Parathyroid adenoma (tissue), 2 donors: ENCODE results near the gene TBC1D16.
"Not testable (repeated sequence)": the region's sequence is repeated elsewhere in the genome, so short reads cannot be mapped to it uniquely, and the experiment has no call there.

Experiments used
- H2AFZ ChIP-seq: fragments of 300-600 bp; sonication (generic); one replicate; pipeline ENCODE4 v1.7.0; 2017; ENCODE audit warnings: antibody characterized with exemption, mild to moderate bottlenecking
- H3K27ac ChIP-seq: fragments of 300-600 bp; sonication (generic); one replicate; pipeline ENCODE4 v1.7.0; 2017
- H3K27me3 ChIP-seq: fragments of 300-600 bp; sonication (generic); one replicate; pipeline ENCODE4 v1.7.0; 2017; ENCODE audit warnings: low read length; ENCODE audit not compliant: control insufficient read depth, insufficient read depth
- H3K36me3 ChIP-seq: fragments of 300-600 bp; sonication (generic); one replicate; pipeline ENCODE4 v1.7.0; 2017; ENCODE audit warnings: low read length; ENCODE audit not compliant: control insufficient read depth, insufficient read depth
- H3K4me1 ChIP-seq: fragments of 300-600 bp; sonication (generic); one replicate; pipeline ENCODE4 v1.7.0; 2017; ENCODE audit warnings: control low read depth
- H3K4me2 ChIP-seq: fragments of 300-600 bp; sonication (generic); one replicate; pipeline ENCODE4 v1.7.0; 2017; ENCODE audit warnings: low read length
- H3K4me3 ChIP-seq: fragments of 300-600 bp; sonication (generic); one replicate; pipeline ENCODE4 v1.7.0; 2017; ENCODE audit warnings: low read depth, low read length
- H3K79me2 ChIP-seq: fragments of 300-600 bp; sonication (generic); one replicate; pipeline ENCODE4 v1.7.0; 2017; ENCODE audit warnings: control low read depth
- H3K9ac ChIP-seq: fragments of 300-600 bp; sonication (generic); one replicate; pipeline ENCODE4 v1.7.0; 2017; ENCODE audit warnings: mild to moderate bottlenecking
- H3K9me3 ChIP-seq: fragments of 300-600 bp; sonication (generic); one replicate; pipeline ENCODE4 v1.7.0; 2017; ENCODE audit warnings: low read length; ENCODE audit not compliant: control insufficient read depth
- TF ChIP-seq, protein P1 (sequence below): fragments of 300-600 bp; sonication (generic); IDR thresholded peaks from one replicate; pipeline ENCODE4 v1.7.0; 2017; ENCODE audit warnings: antibody characterized with exemption, mild to moderate bottlenecking
- donor health status: primary hyperparathyroidism.

Gene TBC1D16

DNA sequence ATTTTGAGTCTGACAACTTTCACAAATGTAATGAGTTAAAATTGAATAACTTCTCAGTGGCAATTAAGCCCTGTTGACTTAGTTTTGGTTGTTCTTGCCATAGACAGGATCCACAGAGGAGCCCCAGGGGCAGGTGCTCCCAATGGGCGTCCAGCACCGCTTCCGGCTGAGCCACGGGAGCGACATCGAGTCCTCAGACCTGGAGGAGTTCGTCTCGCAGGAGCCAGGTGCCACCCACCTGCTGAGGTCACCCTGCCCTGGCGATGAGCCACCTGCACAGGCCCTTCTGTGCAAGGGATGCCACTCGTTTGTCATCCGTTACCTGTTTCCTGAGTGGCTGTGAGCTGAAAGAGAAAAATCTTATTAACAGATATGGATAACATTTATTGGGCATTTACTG lies 11.5 kb upstream of the TBC1D16 start:
- no peaks in the 10 kb centered on the region for H3K4me1 ChIP-seq
- no peaks in the 10 kb centered on the region for H3K27me3 ChIP-seq
- H3K4me3 ChIP-seq, result no peak overlapping the region
- H2AFZ ChIP-seq, result no peak overlapping the region
- no peaks in the 10 kb centered on the region for H3K9me3 ChIP-seq
- no peak overlapping the region for H3K9ac ChIP-seq
- no peak overlapping the region for H3K27ac ChIP-seq
- no peaks in the 10 kb centered on the region for H3K79me2 ChIP-seq
- H3K4me2 ChIP-seq, result no peak overlapping the region
- H3K36me3 ChIP-seq, result no peaks in the 10 kb centered on the region
- TF ChIP-seq, protein P1, sequence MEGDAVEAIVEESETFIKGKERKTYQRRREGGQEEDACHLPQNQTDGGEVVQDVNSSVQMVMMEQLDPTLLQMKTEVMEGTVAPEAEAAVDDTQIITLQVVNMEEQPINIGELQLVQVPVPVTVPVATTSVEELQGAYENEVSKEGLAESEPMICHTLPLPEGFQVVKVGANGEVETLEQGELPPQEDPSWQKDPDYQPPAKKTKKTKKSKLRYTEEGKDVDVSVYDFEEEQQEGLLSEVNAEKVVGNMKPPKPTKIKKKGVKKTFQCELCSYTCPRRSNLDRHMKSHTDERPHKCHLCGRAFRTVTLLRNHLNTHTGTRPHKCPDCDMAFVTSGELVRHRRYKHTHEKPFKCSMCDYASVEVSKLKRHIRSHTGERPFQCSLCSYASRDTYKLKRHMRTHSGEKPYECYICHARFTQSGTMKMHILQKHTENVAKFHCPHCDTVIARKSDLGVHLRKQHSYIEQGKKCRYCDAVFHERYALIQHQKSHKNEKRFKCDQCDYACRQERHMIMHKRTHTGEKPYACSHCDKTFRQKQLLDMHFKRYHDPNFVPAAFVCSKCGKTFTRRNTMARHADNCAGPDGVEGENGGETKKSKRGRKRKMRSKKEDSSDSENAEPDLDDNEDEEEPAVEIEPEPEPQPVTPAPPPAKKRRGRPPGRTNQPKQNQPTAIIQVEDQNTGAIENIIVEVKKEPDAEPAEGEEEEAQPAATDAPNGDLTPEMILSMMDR, result no peak

DNA sequence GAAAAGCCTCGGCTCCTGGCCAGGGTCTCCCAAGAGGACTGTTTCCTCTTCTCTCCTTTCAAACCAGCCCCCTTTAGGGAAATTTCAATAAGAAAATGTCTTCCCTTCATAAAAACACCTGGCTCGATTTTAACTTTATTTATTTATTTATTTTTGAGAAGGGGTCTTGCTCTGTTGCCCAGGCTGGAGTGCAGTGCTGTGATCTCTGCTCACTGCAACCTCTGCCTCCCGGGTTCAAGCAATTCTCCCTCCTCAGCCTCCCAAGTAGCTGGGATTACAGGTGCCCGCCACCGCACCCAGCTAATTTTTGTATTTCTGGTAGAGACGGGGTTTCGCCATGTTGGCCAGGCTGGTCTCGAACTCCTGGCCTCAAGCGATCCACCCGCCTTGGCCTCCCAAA lies 11.0 kb upstream of the TBC1D16 start:
- H3K4me3 ChIP-seq, H2AFZ ChIP-seq, H3K4me2 ChIP-seq, H3K4me1 ChIP-seq, H3K27ac ChIP-seq, H3K79me2 ChIP-seq, H3K9me3 ChIP-seq, H3K9ac ChIP-seq, H3K27me3 ChIP-seq, H3K36me3 ChIP-seq: not testable (repeated sequence)

DNA sequence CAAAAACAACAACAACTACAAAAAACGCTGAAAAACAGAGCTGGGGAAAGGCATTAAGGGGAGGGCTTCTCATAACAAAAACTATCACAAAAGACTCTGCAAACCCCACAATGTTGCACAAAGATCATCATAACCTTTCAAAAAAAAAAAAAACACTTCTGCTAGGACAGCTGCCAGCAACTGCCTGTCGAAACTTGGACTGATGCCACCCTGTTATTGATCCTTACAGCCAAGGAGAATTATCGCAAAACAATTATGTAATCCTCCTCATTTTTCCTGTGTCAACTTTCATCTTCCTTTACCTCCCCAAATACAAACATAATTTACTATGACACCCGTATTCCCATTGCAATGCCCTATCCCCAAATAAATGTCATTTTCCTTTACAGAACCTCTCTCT lies 10.0 kb upstream of the TBC1D16 start:
- Histone ChIP-seq H3K4me2 (no peak overlapping the region), H2AFZ (no peak overlapping the region), H3K9ac (no peak overlapping the region), H3K79me2 (no peaks in the 10 kb centered on the region), H3K36me3 (no peaks in the 10 kb centered on the region), H3K9me3 (no peaks in the 10 kb centered on the region), H3K4me1 (no peaks in the 10 kb centered on the region), H3K4me3 (no peak overlapping the region), H3K27me3 (no peaks in the 10 kb centered on the region), H3K27ac (no peak overlapping the region)
- TF ChIP-seq, protein P1, result no peak

DNA sequence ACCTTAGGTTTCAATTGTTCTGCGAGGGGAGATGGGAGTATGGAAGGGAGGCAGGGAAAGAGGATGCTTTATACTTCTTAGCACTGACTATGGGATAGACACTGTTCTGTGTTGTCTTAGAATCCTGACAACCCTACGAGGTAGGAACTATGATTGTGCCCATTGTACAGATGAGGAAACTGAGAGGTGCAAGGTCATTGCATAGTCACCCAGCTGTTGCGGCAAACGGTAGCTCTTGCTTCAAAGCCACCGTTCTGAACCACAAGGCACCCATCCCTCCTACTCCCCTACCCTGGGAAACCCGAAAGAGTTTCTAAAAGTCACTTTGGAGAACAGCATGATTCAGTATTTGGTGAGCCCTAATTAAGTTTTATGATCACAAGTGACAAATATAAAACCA lies 8.3 kb upstream of the TBC1D16 start:
- Histone ChIP-seq H3K27me3 (no peaks in the 10 kb centered on the region), H3K4me3 (no peak overlapping the region), H3K4me1 (no peaks in the 10 kb centered on the region), H3K4me2 (no peak overlapping the region), H3K9me3 (no peaks in the 10 kb centered on the region), H3K36me3 (no peaks in the 10 kb centered on the region), H3K79me2 (no peaks in the 10 kb centered on the region), H2AFZ (no peak overlapping the region), H3K27ac (no peak overlapping the region), H3K9ac (no peak overlapping the region)
- TF ChIP-seq, protein P1, result no peak

DNA sequence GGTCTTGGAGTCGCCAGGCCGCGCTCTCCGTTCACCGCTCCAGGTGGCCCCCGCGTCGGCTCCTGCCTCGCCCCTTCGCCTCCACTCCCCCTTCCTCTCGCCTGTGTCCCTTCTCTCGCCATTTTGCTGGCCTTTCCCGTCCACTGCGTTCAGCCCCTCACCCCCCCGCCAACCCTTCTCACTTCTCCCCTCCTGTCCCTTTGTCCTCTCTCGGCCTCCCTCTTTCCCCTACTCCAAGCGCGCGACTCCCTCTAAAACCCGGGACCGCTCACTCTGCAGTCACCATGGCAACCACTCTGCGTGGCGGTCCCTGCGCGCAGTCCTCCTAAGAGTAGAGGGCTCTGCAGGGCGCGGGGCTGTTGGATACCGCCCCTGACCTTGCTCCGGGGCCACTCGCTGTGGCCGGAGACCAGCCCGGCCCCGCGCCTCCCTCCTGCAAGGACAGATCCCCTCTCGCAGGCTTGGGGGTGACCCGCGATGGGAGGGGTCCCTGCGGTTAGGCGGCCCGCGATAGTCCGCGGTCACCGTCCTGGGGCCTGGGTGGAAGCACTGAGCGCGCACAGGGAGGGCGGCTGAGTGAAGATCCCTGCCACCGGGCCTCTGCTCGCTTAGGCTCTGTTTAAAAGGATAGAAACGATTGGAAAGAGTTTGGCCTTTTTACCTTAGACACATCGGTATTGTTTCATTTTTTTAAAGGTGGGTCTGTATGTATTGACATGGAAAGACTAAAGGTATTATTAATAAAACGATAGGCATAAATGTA lies 1.2 kb upstream of the TBC1D16 start:
- Histone ChIP-seq H3K9me3 (no peaks in the 10 kb centered on the region), H3K27me3 (no peaks in the 10 kb centered on the region), H3K4me3 (peak overlapping the region; percentile 84), H3K36me3 (no peaks in the 10 kb centered on the region), H3K27ac (peak overlapping the region; percentile 84), H3K9ac (peak overlapping the region; percentile 22), H3K4me2 (peak overlapping the region; percentile 99), H3K79me2 (no peaks in the 10 kb centered on the region), H2AFZ (peak overlapping the region; percentile 99), H3K4me1 (no peaks in the 10 kb centered on the region)
- TF ChIP-seq, protein P1, result no peak
